Prostate gland (tissue), 2 donors: ENCODE data around the gene ZNF629.

Experiments
- POLR2A ChIP-seq: fragments of 450-650 bp; IDR thresholded peaks from one replicate; pipeline ENCODE4 v1.6.1; 2016; ENCODE audit warnings: antibody characterized with exemption, mild to moderate bottlenecking
- TF ChIP-seq, protein P1 (sequence below), 4 experiments: fragments of 200-600 bp in 2 of 4; fragments of 450-650 bp in 2 of 4; sonication (generic) in 2 of 4; IDR thresholded peaks; 1 replicate in 3 of 4; 2 replicates in 1 of 4; pipeline ENCODE4 v1.5.1; 2016 to 2019; ENCODE audit warnings: antibody characterized with exemption in 4 of 4, mild to moderate bottlenecking in 2 of 4, moderate library complexity in 2 of 4

DNA sequence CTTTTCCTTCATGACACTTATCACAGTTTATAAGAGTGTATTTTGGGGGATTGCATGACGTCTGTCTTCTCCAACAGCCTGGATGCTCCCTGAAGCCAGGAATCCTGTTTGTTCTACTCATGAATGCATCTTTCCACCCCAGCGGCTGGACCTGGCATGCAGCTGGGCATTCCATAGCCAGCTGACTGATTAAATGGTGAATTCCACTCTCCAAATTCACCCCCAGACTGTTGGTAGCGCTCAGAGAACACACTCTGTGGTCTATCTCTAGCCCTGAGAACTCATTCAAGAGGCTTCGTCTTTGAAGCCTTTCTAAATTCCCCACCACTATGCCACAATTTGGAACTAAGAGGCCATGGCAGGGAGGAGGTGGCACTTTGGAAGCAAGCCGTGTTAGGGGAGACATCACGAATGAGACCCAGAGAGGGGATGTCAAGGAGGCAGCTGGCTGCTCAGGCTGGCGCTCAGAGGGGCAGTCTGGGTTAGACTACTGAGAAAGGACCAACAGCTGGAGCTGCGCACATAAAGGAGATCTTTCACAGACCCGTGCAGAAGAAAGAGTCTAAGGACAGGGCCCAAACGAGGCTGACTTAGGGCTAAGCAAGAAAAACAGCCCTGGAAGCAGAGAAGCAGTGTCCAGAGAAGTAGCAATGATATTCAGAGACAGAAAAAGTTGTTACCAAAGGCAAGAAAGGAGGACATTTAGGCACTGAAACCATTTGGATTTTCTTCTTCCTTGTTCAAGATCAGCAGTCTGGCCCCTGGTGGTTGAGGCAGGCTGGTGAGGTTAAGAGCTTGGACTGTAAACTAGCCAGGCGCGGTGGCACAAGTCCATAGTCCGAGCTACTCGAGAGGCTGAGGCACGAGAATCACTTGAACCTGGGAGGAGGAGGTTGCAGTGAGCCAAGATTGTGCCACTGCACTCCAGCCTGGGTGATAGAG is 42.4 kb upstream of the ZNF629 start:
- TF ChIP-seq, protein P1, sequence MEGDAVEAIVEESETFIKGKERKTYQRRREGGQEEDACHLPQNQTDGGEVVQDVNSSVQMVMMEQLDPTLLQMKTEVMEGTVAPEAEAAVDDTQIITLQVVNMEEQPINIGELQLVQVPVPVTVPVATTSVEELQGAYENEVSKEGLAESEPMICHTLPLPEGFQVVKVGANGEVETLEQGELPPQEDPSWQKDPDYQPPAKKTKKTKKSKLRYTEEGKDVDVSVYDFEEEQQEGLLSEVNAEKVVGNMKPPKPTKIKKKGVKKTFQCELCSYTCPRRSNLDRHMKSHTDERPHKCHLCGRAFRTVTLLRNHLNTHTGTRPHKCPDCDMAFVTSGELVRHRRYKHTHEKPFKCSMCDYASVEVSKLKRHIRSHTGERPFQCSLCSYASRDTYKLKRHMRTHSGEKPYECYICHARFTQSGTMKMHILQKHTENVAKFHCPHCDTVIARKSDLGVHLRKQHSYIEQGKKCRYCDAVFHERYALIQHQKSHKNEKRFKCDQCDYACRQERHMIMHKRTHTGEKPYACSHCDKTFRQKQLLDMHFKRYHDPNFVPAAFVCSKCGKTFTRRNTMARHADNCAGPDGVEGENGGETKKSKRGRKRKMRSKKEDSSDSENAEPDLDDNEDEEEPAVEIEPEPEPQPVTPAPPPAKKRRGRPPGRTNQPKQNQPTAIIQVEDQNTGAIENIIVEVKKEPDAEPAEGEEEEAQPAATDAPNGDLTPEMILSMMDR (IDR thresholded peaks at IDR 0.05), result no peak
- TF ChIP-seq POLR2A, result no peak
